Esophagus muscularis mucosa (tissue), 4 donors: Measurements from ENCODE around the gene SREBF2. TPM values are rescaled to one million over a fixed set of nuclear protein-coding genes. Genes with fewer than 3 reads are reported as not detected.

Experiments
- DNase-seq: peaks from one replicate; pipeline ENCODE4 v3.0.0-alpha.2; 2017; ENCODE audit errors: extremely low spot score
- H3K27ac ChIP-seq, 4 donors: fragments of 200-600 bp; sonication (generic); replicated peaks in 1 of 4; 1 replicate in 3 of 4; 2 replicates in 1 of 4; pipeline ENCODE4 v1.5.1; 2016 to 2019; ENCODE audit warnings: mild to moderate bottlenecking in 1 of 4
- H3K27me3 ChIP-seq, 4 donors: fragments of 200-600 bp; sonication (generic); one replicate each; pipeline versions ENCODE4 v1.5.1 to v1.6.0; 2016 to 2019
- H3K36me3 ChIP-seq, 4 donors: fragments of 200-600 bp; sonication (generic); one replicate each; pipeline ENCODE4 v1.5.1; 2016 to 2019
- H3K4me1 ChIP-seq, 4 donors: fragments of 200-600 bp; sonication (generic); one replicate each; pipeline ENCODE4 v1.5.1; 2016 to 2019
- H3K4me3 ChIP-seq, 4 donors: fragments of 200-600 bp; sonication (generic); 1 replicate in 2 of 4; 2 replicates in 2 of 4; pipeline ENCODE4 v1.5.1; 2016 to 2019; ENCODE audit warnings: mild to moderate bottlenecking in 4 of 4, moderate library complexity in 1 of 4
- H3K9me3 ChIP-seq, 4 donors: fragments of 200-600 bp; sonication (generic); 1 replicate in 3 of 4; 2 replicates in 1 of 4; pipeline ENCODE4 v1.5.1; 2016 to 2019
- CTCF ChIP-seq, 3 experiments: fragments of 200-600 bp in 2 of 3; fragments of 450-650 bp in 1 of 3; sonication (generic) in 2 of 3; IDR thresholded peaks; one replicate each; pipeline ENCODE4 v1.5.1; 2017 to 2019; ENCODE audit warnings: antibody characterized with exemption in 3 of 3, mild to moderate bottlenecking in 2 of 3, moderate library complexity in 1 of 3
- EP300 ChIP-seq: sonication (generic); formaldehyde crosslinking; IDR thresholded peaks from one replicate; pipeline ENCODE4 v1.6.1; 2017; ENCODE audit warnings: antibody characterized with exemption
- POLR2A ChIP-seq: fragments of 450-650 bp; IDR thresholded peaks from one replicate; pipeline ENCODE4 v1.6.1; 2017; ENCODE audit warnings: antibody characterized with exemption, moderate library complexity, mild to moderate bottlenecking, low read depth
- POLR2AphosphoS5 ChIP-seq, 2 donors: sonication (generic); formaldehyde crosslinking; IDR thresholded peaks; one replicate each; pipeline ENCODE4 v1.6.1; 2017; ENCODE audit warnings: antibody characterized with exemption in 2 of 2
- WGBS: methylation state at CpG from one replicate; pipeline ENCODE4 v1.1.5; 2018; 5-methylcytosine and 5-hydroxymethylcytosine counted together
- intact Hi-C: fragments of 100-400 bp; cut with DNase I; formaldehyde crosslinking; loops from one replicate; pipeline ENCODE4 v1.15.1; 2023
- total RNA-seq, 4 donors: library from RNA; depleted of rRNA; stranded (reverse); fragments of >200 nt; gene quantifications; one replicate each; pipeline versions ENCODE4 v1.1.0 to v1.2.1, GENCODE V29; 2016

SREBF2 gene
- total RNA-seq, 4 donors from 2014 or later: 56.4 to 97.7 (median 57.2) TPM

- Histone ChIP-seq H3K36me3 (peaks cover 42 to 100% (median 96%) of the 10 kb centered on the region in 4 donors), H3K27ac (no peak overlapping the region), H3K4me1 (peaks cover 0 to 22% (median 0%) of the 10 kb centered on the region in 4 donors), H3K9me3 (no peaks in the 10 kb centered on the region), H3K27me3 (no peaks in the 10 kb centered on the region), H3K4me3 (no peak overlapping the region)
- no peak for DNase-seq
- TF ChIP-seq POLR2AphosphoS5 (IDR thresholded peaks at IDR 0.05) (no peak), CTCF (IDR thresholded peaks at IDR 0.05) (no peak), POLR2A (no peak), EP300 (no peak)
- intact Hi-C loops: no loop called here
- 75% methylated on average over 7 of the region's 11 CpGs for WGBS
These were observed 65.7 kb downstream of the SREBF2 start for GRCh38 chr22:41898645-41899044.

GRCh38 chr22:41899110-41899509 is 66.2 kb downstream of the SREBF2 start:
- TF ChIP-seq POLR2A (no peak), POLR2AphosphoS5 (IDR thresholded peaks at IDR 0.05) (no peak), EP300 (no peak), CTCF (IDR thresholded peaks at IDR 0.05) (no peak)
- Histone ChIP-seq H3K9me3 (no peaks in the 10 kb centered on the region), H3K4me1 (peaks cover 0 to 22% (median 0%) of the 10 kb centered on the region in 4 donors), H3K36me3 (peaks cover 40 to 100% (median 97%) of the 10 kb centered on the region in 4 donors), H3K27ac (no peak overlapping the region), H3K27me3 (no peaks in the 10 kb centered on the region), H3K4me3 (no peak overlapping the region)
- 85% methylated on average over 5 of the region's 5 CpGs for WGBS
- intact Hi-C loops: no loop called here
- no peak for DNase-seq

DNA sequence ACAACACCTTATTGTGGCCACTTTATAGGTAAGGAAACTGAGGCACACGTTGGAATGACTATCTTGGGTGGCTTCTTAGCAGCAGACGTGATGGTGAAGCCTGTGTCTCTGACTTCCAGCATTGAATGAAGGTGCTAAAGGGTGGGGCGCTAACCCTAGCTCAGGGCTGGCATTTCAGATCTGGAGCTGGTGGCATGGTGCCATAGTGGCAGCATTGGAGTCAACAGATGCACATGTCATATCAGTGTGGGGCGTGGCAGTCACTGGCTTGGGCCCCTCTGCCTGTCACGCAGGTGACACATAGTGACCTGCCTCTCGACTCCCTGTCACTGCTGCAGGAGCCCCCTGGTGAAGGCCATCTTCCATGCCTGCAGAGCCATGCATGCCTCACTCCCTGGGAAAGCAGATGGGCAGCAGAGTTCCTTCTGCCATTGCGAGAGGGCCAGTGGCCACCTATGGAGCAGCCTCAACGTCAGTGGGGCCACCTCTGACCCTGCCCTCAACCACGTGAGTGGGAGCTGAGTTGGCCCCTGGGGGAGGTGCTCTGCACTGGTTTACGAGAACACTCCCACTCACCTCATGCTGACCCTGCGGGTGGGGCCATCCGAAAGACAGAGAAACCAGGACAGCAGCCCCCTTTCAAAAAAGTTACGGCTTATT is 67.2 kb downstream of the SREBF2 start:
- intact Hi-C loops: no loop called here
- no peak for TF ChIP-seq POLR2AphosphoS5 (IDR thresholded peaks at IDR 0.05)
- TF ChIP-seq POLR2A: no peak
- TF ChIP-seq EP300: no peak
- no peak for TF ChIP-seq CTCF (IDR thresholded peaks at IDR 0.05)
- H3K27ac ChIP-seq: no peak overlapping the region
- no peak overlapping the region for H3K4me3 ChIP-seq
- no peaks in the 10 kb centered on the region for H3K27me3 ChIP-seq
- peaks cover 0 to 19% (median 0%) of the 10 kb centered on the region in 4 donors for H3K4me1 ChIP-seq
- H3K9me3 ChIP-seq: no peaks in the 10 kb centered on the region
- 83% methylated on average over 12 of the region's 13 CpGs for WGBS
- peaks cover 45 to 100% (median 97%) of the 10 kb centered on the region in 4 donors for H3K36me3 ChIP-seq
- no peak for DNase-seq

DNA sequence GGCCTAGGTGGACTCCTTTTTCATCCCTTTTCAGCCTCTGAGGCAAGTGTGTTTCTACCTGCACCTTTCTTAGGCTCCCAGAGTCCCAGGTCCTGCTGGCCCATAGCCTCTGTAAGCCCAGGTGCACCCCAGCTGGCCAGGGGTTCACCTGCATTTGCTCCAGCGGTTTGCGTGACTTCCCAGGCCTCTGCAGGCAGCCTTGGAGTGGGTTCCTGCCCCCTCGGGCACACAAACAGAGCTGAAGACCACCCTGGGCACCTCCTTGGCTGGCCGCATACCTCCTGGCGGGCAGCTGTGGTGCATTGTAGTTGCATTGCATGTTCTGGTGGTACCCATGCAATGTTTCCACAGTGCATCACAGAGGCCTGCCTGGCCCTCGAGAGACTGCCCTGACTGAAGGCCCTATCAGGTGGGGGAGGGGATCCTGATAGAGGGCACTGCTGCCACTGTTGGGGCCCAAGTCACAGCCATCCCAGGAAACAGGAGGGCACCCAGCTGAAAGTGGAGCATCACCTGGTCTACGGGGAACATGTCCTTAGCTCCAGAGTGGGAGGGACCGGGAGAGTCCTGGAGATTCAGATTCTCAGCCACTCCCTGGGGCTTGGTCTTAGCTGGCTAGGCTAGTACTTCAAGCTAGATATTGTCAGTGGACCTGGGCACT is 67.9 kb downstream of the SREBF2 start:
- peaks cover 0 to 19% (median 0%) of the 10 kb centered on the region in 4 donors for H3K4me1 ChIP-seq
- intact Hi-C loops: no loop called here
- no peak overlapping the region for H3K27ac ChIP-seq
- H3K36me3 ChIP-seq: peaks cover 51 to 100% (median 97%) of the 10 kb centered on the region in 4 donors
- no peak for TF ChIP-seq EP300
- no peak for TF ChIP-seq POLR2AphosphoS5 (IDR thresholded peaks at IDR 0.05)
- TF ChIP-seq CTCF (IDR thresholded peaks at IDR 0.05): no peak
- TF ChIP-seq POLR2A: no peak
- no peaks in the 10 kb centered on the region for H3K27me3 ChIP-seq
- H3K9me3 ChIP-seq: no peaks in the 10 kb centered on the region
- H3K4me3 ChIP-seq: no peak overlapping the region
- no peak for DNase-seq
- 94% methylated on average over 5 of the region's 8 CpGs for WGBS
